Suppressor macrophage treated with lipopolysaccharide for 1 hour (primary cell): ENCODE data around the gene CACNB1.
A peak's percentile ranks its signal among the peaks of the same experiment; 100 is the strongest.
"Not testable (repeated sequence)": the region's sequence is repeated elsewhere in the genome, so short reads cannot be mapped to it uniquely, and the experiment has no call there.

Experiments used
- DNase-seq, 3 donors: peaks; one replicate each; pipeline ENCODE4 v3.0.0-alpha.2; 2020 to 2022

The CACNB1 gene

GRCh38 chr17:39151150-39151942, 46.1 kb downstream of the CACNB1 start, which contains the start of gene PLXDC1:
TSS of gene PLXDC1 (minus strand) at chr17:39151637. CDS start at chr17:39151437, 200 bp downstream.
- DNase-seq, result peak in 1 of 3 donors; percentile 54

GRCh38 chr17:39150795-39151149, 46.7 kb downstream of the CACNB1 start:
- DNase-seq, result no peak

- no peak for DNase-seq
Measured at GRCh38 chr17:39150104-39150634, 47.3 kb downstream of the CACNB1 start.

GRCh38 chr17:39147221-39148185, 50.0 kb downstream of the CACNB1 start:
- no peak for DNase-seq

- no peak for DNase-seq
Measured at GRCh38 chr17:39146273-39146672, 51.2 kb downstream of the CACNB1 start.

GRCh38 chr17:39145143-39145542, 52.3 kb downstream of the CACNB1 start:
- no peak for DNase-seq

GRCh38 chr17:39144416-39144840, 53.0 kb downstream of the CACNB1 start:
- DNase-seq, result peak in 1 of 3 donors; percentile 27

- no peak for DNase-seq
Measured at GRCh38 chr17:39143552-39144093, 53.8 kb downstream of the CACNB1 start.

GRCh38 chr17:39141915-39142664, 55.4 kb downstream of the CACNB1 start:
- DNase-seq, result no peak

GRCh38 chr17:39141294-39141693, 56.2 kb downstream of the CACNB1 start:
- no peak for DNase-seq

GRCh38 chr17:39139561-39139960, 57.9 kb downstream of the CACNB1 start:
- DNase-seq, result no peak

- peak in 1 of 3 donors; percentile 16 for DNase-seq
Measured at GRCh38 chr17:39139161-39139511, 58.3 kb downstream of the CACNB1 start.

GRCh38 chr17:39138431-39139160, 58.9 kb downstream of the CACNB1 start:
- DNase-seq, result no peak

GRCh38 chr17:39134878-39135277, 62.6 kb downstream of the CACNB1 start:
- DNase-seq, result peak; percentile 24 to 39 (median 29)

- DNase-seq, result no peak
Measured at GRCh38 chr17:39132192-39132610, 65.3 kb downstream of the CACNB1 start.

GRCh38 chr17:39131616-39132015, 65.9 kb downstream of the CACNB1 start:
- DNase-seq, result no peak

GRCh38 chr17:39130205-39130604, 67.3 kb downstream of the CACNB1 start:
- no peak for DNase-seq

- not testable (repeated sequence) for DNase-seq
Measured at GRCh38 chr17:39129544-39129943, 67.9 kb downstream of the CACNB1 start.

- DNase-seq, result no peak
Measured at GRCh38 chr17:39126436-39126835, 71.0 kb downstream of the CACNB1 start.

GRCh38 chr17:39125143-39125875, 72.2 kb downstream of the CACNB1 start:
- no peak for DNase-seq

- DNase-seq, result no peak
Measured at GRCh38 chr17:39123627-39124026, 73.8 kb downstream of the CACNB1 start.
